Activated CD4-positive, CD25-positive, alpha-beta regulatory T cell (primary cell): ENCODE results near the gene TNP1.

Experiments
- DNase-seq, 4 experiments: peaks; one replicate each; lab custom pipeline; 2025; lab: John Stamatoyannopoulos, UW

Gene TNP1

GRCh38 chr2:216873573-216873972, 13.7 kb upstream of the TNP1 start:
- DNase-seq: no peak

- DNase-seq: no peak
Measured at GRCh38 chr2:216872624-216873023, 12.8 kb upstream of the TNP1 start.

GRCh38 chr2:216872040-216872439, 12.2 kb upstream of the TNP1 start:
- no peak for DNase-seq

GRCh38 chr2:216871333-216871934, 11.6 kb upstream of the TNP1 start:
- no peak for DNase-seq

- no peak for DNase-seq
Measured at GRCh38 chr2:216870508-216871332, 10.9 kb upstream of the TNP1 start.

GRCh38 chr2:216866515-216867095, 6.7 kb upstream of the TNP1 start:
- no peak for DNase-seq

GRCh38 chr2:216865658-216866057, 5.8 kb upstream of the TNP1 start:
- no peak for DNase-seq

- DNase-seq: no peak
Measured at GRCh38 chr2:216863946-216864345, 4.1 kb upstream of the TNP1 start.

GRCh38 chr2:216862628-216863398, 2.9 kb upstream of the TNP1 start:
- DNase-seq: no peak

GRCh38 chr2:216860426-216861137, 718 bp upstream of the TNP1 start:
- no peak for DNase-seq

GRCh38 chr2:216858312-216858711, 1.6 kb downstream of the TNP1 start:
- no peak for DNase-seq

GRCh38 chr2:216857131-216857550, 2.7 kb downstream of the TNP1 start:
- no peak for DNase-seq

- no peak for DNase-seq
Measured at GRCh38 chr2:216856406-216857065, 3.3 kb downstream of the TNP1 start.

GRCh38 chr2:216855605-216856004, 4.3 kb downstream of the TNP1 start:
- DNase-seq: no peak

- DNase-seq: no peak
Measured at GRCh38 chr2:216855079-216855478, 4.8 kb downstream of the TNP1 start.

- no peak for DNase-seq
Measured at GRCh38 chr2:216851486-216852090, 8.3 kb downstream of the TNP1 start.

GRCh38 chr2:216850665-216851322, 9.1 kb downstream of the TNP1 start:
- DNase-seq: no peak

- DNase-seq: no peak
Measured at GRCh38 chr2:216849987-216850386, 9.9 kb downstream of the TNP1 start.

GRCh38 chr2:216845426-216845825, 14.4 kb downstream of the TNP1 start:
- no peak for DNase-seq

- DNase-seq: no peak
Measured at GRCh38 chr2:216842636-216843035, 17.2 kb downstream of the TNP1 start.
